GM12875 (cell line): ENCODE measurements around the gene RNF212B.
"Not testable (repeated sequence)": the region's sequence is repeated elsewhere in the genome, so short reads cannot be mapped to it uniquely, and the experiment has no call there.

Experiments used
- H3K4me3 ChIP-seq: one replicate; pipeline ENCODE4 v1.5.1; 2011; ENCODE audit warnings: low read depth, low read length, control low read depth
- TF ChIP-seq, protein P1 (sequence below): IDR thresholded peaks from 2 replicates; pipeline ENCODE4 v1.5.1; 2011; ENCODE audit warnings: low read depth, mild to moderate bottlenecking, control low read depth, inconsistent platforms, low read length, moderate library complexity, borderline replicate concordance; ENCODE audit not compliant: insufficient read depth

RNF212B gene

DNA sequence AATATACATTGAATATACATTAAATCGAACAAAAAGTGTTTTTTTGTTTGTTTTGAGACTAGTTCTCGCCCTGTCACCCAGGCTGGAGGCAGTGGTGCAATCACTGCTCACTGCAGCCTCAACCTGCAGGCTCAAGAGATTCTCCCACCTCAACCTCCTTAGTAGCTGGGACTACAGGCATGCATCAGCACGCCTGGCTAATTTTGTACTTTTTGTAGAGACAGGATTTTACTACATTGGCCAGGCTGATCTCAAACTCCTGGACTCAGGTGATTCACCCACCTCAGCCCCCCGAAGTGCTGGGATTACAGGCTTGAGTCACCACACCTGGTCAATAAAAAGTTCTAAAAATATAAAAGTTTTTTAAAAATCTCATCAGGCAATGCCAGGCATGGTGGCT lies 10.2 kb upstream of the RNF212B start:
- H3K4me3 ChIP-seq, result no peak overlapping the region
- TF ChIP-seq, protein P1, sequence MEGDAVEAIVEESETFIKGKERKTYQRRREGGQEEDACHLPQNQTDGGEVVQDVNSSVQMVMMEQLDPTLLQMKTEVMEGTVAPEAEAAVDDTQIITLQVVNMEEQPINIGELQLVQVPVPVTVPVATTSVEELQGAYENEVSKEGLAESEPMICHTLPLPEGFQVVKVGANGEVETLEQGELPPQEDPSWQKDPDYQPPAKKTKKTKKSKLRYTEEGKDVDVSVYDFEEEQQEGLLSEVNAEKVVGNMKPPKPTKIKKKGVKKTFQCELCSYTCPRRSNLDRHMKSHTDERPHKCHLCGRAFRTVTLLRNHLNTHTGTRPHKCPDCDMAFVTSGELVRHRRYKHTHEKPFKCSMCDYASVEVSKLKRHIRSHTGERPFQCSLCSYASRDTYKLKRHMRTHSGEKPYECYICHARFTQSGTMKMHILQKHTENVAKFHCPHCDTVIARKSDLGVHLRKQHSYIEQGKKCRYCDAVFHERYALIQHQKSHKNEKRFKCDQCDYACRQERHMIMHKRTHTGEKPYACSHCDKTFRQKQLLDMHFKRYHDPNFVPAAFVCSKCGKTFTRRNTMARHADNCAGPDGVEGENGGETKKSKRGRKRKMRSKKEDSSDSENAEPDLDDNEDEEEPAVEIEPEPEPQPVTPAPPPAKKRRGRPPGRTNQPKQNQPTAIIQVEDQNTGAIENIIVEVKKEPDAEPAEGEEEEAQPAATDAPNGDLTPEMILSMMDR, result no peak

GRCh38 chr14:23228812-23229211 lies 8.9 kb upstream of the RNF212B start:
- no peak overlapping the region for H3K4me3 ChIP-seq
- TF ChIP-seq, protein P1, result no peak

- not testable (repeated sequence) for H3K4me3 ChIP-seq
These were observed 5.4 kb upstream of the RNF212B start for GRCh38 chr14:23232241-23232808.

- TF ChIP-seq, protein P1, result no peak
These were observed 2.9 kb downstream of the RNF212B start for GRCh38 chr14:23240661-23241060.

GRCh38 chr14:23241061-23241715 lies 3.5 kb downstream of the RNF212B start:
- not testable (repeated sequence) for H3K4me3 ChIP-seq

More at GRCh38 chr14:23240661-23241060, 2.9 kb downstream of the RNF212B start:
- H3K4me3 ChIP-seq, result no peak overlapping the region

- TF ChIP-seq, protein P1, result no peak
- H3K4me3 ChIP-seq, result no peak overlapping the region
These were observed 4.3 kb downstream of the RNF212B start for GRCh38 chr14:23242076-23242475.

DNA sequence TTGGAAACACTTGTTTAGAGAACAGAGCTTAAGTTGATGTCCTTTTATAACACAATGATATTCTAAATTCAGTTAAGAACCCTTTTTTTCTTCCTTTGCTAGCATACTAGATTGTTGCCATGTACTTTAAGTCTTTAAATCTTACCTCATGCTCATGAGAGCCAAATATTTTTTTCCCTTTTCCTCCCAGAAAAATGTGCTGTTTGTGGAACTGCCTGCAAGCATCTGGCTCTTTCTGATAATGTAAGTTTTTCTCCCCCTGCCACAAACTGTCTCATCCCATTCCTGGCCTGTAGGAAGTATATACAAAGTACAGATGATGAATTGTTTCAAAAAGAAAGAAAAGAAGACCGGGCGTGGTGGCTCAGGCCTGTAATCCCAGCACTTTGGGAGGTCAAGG lies 5.3 kb downstream of the RNF212B start:
- no peak overlapping the region for H3K4me3 ChIP-seq
- TF ChIP-seq, protein P1, result no peak

DNA sequence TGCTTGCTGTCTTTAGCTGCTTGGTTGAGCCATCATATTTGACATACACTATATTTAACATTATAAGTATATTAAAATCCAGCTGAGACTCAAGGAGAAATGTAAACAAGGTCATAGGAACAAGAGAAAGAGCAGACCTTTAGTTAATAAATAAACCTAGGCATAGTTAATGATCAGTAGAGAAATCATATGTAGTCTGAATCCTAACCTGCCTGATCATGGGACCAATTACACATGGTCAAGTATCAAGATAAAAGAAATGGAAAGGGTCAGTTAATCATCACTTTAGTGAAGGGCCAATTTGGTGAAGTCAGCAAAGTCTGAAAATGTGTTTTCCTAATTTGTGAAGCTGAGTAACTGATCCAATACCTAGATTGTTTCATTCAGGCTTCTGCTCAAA lies 7.5 kb downstream of the RNF212B start:
- TF ChIP-seq, protein P1, result no peak
- no peak overlapping the region for H3K4me3 ChIP-seq
